ENCODE data around the gene TUBD1.
"Not testable (repeated sequence)": the region's sequence is repeated elsewhere in the genome, so short reads cannot be mapped to it uniquely, and the experiment has no call there.

TUBD1 gene, protein sequence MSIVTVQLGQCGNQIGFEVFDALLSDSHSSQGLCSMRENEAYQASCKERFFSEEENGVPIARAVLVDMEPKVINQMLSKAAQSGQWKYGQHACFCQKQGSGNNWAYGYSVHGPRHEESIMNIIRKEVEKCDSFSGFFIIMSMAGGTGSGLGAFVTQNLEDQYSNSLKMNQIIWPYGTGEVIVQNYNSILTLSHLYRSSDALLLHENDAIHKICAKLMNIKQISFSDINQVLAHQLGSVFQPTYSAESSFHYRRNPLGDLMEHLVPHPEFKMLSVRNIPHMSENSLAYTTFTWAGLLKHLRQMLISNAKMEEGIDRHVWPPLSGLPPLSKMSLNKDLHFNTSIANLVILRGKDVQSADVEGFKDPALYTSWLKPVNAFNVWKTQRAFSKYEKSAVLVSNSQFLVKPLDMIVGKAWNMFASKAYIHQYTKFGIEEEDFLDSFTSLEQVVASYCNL

DNA sequence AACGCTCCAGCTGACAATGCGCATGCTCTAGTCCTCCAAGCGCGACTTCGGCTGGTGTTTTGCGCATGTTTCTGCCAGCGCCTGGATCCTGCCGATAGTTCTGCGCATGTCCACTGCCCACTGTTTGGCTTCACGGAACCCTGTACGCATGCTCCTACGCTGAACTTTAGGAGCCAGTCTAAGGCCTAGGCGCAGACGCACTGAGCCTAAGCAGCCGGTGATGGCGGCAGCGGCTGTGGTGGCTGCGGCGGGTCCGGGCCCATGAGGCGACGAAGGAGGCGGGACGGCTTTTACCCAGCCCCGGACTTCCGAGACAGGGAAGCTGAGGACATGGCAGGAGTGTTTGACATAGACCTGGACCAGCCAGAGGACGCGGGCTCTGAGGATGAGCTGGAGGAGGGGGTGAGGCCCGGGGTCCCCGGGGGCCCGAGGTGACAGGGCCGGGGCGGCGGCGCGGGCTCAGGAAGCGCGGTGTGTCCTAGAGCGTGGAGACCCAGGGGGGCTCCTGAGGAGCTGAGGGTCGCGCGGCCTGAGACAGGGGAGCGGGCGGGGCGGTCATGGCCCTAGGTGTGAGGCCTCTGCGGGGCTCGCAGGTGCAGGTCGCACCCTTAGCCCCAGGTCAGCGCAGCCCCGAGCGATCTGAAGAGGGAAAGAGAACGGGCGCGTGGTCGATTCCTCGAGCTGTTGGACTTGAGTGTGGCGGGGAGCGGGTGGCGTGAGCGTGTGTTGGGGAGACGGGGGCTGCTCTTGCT is at the start of gene TUBD1, which contains the start of gene RPS6KB1:
Gene TUBD1 (minus strand): TSS at position 20 of the 752 bp plus-strand sequence. CDS start 1,941 bp downstream, outside the sequence.
Gene RPS6KB1 (plus strand): TSS at position 198 of the 752 bp plus-strand sequence. CDS start 64 bp downstream, at position 262.
- peak; percentile 86 to 97 (median 95) for DNase-seq (ENCODE audit: low read depth in 3 of 3)

DNA sequence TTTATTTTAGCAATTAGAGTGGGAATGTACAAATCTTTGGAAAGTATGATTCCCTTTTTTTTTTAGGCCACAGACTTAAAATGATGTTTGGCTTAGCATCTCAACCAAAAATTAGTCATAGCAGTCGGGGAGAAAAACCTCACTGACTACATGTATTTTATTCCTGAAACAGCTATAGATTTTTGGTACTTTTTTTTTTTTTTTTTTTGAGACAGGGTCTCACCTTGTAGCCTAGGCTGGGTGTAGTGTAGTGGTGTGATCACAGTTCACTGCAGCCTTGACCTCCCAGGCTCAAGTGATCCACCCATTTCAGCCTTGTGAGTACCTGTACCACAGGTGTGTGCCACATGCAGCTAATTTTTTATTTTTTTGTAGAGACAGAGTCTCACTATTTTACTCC is 48.4 kb upstream of the TUBD1 start:
- DNase-seq (ENCODE audit: low read depth in 3 of 3) = no peak

DNA sequence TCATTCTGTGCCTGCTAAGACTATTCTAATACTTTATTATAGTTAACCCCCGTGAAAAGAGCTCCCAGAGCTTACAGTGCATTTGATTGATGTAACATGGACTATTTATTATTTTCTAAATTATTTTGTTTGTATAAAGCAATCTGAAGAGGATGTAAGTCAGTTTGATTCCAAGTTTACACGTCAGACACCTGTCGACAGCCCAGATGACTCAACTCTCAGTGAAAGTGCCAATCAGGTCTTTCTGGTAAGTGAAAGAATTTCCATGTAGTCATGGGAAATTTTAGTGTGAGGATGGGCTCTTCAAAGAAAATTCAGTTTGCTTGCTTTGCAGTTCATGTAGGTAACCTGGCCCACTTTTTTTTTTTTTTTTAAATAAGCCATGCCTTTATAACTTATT is 48.0 kb upstream of the TUBD1 start:
- not testable (repeated sequence) for DNase-seq (ENCODE audit: low read depth in 3 of 3)

DNA sequence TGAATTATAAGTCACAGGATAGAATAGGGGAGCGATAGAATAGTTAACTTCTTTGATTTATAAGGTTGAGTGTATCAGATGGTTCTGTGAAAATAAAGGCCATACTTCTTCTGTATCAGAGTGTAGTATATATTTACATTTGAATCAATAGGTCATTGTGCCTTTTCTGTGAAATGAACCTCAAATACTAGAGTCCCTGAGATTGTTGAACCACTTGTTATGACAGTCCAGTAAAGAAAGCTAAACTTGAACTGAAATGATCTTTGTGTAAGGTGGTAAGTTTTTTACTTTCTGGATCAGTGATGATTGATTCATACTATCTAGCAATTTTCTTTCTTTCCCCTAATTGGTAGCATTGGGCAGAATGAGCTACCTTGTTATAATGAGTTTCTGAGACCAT is 40.6 kb upstream of the TUBD1 start:
- not testable (repeated sequence) for DNase-seq (ENCODE audit: low read depth in 3 of 3)

DNA sequence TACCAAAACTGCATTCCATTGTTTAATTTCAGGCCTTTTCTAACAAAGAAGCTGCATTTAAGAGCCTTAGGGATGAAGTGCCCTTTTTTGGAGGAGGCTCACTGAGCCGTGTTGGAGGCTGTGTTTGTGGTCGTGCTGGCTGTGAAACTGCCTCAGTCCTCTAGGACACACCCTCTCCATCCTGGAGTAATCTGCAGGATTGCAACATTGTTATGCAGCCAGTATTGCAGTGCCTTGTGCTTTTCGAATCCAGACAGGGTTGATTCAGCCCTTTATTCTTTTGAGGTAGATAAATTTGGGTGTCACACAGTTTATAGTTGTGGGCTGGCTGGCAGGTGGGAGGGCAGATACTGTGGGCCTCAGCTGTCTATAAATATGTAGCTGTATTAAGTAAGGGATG is 38.0 kb upstream of the TUBD1 start:
- DNase-seq (ENCODE audit: low read depth in 3 of 3) = not testable (repeated sequence)

DNA sequence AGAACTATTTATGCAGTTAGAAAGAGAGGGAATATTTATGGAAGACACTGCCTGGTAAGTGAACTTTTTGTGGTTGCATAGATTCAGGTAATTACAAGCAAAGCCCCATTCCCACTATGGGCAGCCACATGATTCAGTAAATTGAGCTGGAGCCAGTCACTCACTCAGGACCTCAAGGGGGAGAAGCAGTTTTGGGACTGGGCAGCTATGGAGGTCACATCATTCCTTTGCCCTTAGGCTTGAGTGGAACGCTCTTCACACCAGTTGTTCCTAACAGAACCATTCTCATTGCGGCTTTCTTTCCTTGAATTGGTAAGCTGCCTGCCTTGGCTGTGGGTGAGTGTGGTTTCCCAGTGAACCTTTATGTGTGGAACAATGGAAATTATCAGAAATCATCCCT is 37.4 kb upstream of the TUBD1 start:
- not testable (repeated sequence) for DNase-seq (ENCODE audit: low read depth in 3 of 3)

DNA sequence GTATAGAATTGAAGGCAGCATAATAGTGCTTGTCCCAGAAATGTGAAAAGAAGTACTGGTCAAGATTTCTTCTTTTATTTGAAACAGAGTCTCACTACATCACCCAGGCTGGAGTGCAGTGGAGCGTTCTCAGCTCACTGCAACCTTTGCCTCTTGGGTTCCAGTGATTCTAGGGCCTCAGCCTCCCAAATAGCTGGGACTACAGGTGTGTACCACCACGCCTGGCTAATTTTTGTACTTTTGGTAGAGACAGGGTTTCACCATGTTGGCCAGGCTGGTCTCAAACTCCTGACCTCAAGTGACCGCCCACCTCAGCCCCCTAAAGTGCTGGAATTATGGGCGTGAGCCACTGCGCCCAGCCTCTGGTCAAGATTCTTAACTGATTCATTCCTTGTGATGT is 27.9 kb upstream of the TUBD1 start:
- not testable (repeated sequence) for DNase-seq (ENCODE audit: low read depth in 3 of 3)

DNA sequence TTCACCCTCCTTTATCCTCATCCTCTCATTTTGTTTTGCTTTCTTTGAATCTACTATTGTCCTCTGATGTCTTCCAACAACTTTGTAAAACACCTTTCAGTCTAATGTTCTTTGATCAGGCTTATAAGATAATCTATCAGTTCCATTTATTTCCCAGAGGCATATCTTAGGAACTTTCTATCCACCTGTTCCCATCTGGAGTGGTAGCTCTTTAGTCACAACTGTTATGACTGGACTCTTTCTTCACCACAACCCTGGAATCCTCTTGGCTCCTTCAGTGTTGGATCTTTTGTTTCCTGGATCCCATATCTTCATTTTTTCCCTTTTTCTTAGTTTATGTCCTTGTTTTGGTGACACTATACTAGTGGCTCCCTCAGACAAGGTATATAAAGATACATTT is 23.7 kb upstream of the TUBD1 start:
- no peak for DNase-seq (ENCODE audit: low read depth in 3 of 3)

DNA sequence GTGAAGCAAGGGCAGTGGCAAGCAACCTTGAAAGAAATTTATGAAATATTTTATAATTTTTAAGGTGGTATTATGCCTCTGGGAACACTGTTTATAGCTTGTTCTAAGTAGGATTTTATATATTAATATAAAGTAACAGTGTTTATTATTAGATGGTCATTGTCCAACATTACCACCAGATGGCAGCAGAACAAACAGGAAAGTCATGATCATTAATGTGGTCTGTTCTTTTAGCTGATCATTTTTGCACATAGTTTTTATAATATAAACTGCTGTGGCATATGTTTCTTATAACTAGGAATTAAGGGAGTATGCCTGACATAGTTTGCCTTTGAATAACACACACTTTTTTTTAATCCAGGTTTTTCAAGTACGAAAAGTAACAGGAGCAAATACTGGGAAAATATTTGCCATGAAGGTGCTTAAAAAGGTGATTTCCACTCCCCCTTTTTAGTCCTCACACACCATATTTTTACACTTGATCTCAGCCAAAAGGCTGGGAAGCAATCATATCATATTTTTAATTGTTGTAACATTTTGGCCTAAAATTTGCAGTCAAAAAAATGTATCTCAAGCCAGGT is 21.6 kb upstream of the TUBD1 start:
- DNase-seq (ENCODE audit: low read depth in 3 of 3) = no peak

DNA sequence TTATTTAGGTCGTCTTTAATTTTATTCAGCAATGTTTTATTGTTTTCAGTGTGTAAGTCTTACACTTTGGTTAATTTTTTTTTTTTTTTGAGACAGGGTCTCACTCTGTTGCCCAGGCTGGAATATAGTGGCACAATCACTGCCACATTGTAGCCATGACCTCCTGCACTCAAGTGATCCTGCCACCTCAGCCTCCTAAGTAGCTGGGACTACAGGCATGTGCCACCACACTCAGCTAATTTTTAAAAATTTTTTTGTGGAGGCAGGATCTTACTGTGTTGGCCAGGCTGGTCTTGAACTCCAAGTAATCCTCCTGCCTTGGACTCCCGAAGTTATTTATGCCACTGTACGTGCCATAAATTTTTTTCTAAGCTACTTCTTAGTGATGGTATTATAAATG is 14.7 kb upstream of the TUBD1 start:
- no peak for DNase-seq (ENCODE audit: low read depth in 3 of 3)

DNA sequence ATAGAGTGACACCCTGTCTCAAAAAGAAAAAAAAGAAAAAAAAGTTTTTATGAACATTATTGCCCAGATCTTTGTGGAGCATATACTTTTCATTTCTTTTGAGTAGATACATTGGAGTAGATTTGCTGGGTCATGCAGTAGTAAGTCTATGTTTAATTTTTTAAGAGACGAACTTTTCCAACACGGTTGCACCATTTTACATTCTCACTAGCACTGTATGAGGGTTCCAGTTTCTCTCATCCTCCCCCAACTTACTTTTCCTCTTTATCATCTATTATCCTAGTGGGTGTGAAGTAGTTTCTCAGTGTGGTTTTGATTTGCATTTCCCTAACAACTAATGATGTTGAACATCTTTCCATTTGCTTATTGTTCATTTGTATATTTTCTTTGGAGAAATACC is 10.7 kb upstream of the TUBD1 start:
- no peak for DNase-seq (ENCODE audit: low read depth in 3 of 3)

DNA sequence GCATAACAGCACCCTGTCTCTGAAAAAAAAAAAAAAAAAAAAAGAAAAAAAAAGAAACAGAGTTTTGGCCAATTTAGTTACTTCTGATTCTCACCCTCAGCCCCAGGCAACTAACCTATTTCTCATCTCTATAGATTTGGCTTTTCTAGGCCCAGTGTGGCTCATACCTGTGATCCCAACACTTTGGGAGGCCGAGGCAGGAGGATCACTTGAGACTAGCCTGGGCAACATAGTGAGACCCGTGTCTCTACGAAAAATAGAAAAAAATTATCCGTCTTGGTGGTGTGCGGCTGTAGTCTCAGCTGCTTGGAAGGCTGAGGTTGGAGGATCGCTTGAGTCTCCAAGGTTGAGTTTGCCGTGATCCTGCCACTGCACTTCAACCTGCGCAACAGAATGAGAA is 8.9 kb upstream of the TUBD1 start:
- no peak for DNase-seq (ENCODE audit: low read depth in 3 of 3)

DNA sequence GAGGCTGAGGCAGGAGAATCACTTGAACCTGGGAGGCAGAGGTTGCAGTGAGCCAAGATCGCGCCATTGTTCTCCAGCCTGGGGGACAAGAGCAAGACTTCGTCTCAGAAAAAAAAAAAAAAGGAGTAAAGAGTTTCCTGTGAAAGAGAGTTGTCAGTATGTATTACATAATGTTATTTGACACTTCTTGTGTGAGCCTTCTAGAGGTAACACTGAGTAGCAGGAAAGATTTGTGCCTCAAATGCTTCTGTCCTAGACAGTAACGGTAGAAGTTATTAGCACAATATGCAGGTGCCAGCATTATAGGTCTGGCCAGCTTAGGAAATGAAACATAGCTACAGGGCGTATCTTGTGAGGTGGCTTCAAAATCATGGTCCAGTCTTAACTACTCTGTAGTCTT is 6.4 kb upstream of the TUBD1 start:
- no peak for DNase-seq (ENCODE audit: low read depth in 3 of 3)

DNA sequence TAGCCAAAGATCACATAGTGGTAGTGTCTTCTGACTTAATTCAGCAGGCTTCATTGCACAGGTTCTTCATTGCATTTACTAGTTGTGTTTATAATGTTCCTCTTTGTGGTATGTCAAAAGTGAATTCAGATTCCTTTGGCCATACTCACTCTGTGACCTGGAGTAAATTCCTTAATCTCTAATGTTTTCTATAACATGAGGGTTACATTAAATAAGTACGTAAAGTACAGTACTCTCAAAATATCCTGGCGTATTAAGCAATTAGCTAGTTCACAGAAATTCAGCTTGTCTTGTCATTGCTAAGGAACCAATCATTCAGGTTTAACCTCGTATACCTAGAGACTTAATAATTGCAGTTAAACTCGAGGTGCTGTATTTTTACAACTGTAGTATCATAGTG is 4.3 kb upstream of the TUBD1 start:
- no peak for DNase-seq (ENCODE audit: low read depth in 3 of 3)

DNA sequence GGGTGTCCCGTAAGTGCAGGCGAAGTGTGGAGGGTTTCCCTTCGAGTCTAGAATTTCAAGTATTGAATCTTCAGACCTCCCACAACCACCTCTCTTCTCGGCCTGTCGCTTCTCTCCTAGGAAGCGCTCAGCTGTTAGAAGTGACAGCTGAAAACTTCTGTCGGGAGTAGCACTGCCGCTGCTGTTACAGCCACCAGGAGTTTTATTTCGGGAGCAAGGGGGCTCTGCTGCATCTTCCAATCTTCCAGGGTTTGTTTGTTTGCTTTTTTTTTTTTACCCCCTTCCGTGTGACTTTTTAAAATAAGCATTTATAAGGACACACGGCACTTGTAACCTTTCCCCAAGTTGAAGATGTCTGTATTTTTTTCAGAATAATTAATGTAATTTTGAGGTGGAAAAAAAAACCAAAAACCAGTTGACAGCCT is 945 bp upstream of the TUBD1 start:
- no peak for DNase-seq (ENCODE audit: low read depth in 3 of 3)

DNA sequence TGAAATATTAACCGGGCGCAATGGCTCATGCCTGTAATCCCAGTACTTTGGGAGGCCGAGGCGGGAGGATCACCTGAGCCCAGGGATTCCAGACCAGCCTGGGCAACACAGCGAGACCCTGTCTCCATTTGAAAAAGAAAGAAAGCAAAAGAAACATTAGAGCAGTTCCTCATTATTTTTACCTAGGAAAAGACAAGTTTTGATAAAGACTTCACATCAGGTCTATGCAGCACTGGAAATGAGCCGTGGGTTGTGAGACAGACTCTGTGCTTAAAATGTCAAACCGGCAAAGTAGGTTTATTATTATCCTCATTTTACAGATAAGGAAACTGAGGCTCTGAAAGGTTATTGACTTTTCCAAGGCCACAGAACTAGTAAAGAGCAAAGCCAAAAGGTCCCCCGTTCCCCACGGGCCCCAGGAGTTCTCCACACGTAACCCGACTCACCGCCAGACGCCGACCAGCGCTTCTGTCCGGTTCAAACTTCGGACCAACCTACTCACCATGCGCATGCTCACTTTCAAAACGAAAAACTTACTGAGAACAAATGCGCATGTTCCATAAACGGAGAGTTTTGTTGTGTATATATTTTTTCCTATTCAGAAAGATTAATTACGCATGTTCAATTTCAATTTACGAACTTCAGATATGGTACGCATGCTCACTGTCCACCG is 356 bp downstream of the TUBD1 start:
- DNase-seq (ENCODE audit: low read depth in 3 of 3) = peak in 1 of 3 experiments; percentile 4

DNA sequence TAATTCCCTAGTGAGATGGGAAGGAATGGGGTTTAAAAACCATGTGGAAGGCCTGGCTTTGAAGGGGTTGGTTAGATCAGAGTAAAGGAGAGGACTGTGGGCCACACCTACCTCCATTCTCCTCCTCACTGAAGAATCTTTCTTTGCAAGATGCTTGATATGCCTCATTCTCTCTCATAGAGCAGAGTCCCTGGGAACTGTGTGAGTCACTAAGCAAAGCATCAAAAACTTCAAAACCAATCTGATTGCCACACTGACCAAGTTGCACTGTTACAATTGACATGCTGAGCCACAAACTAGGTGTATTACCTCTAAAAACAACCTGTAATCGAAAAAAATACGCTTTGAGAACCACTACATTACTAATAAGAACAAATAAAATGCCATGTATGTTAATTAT is 2.0 kb downstream of the TUBD1 start:
- DNase-seq (ENCODE audit: low read depth in 3 of 3) = no peak

DNA sequence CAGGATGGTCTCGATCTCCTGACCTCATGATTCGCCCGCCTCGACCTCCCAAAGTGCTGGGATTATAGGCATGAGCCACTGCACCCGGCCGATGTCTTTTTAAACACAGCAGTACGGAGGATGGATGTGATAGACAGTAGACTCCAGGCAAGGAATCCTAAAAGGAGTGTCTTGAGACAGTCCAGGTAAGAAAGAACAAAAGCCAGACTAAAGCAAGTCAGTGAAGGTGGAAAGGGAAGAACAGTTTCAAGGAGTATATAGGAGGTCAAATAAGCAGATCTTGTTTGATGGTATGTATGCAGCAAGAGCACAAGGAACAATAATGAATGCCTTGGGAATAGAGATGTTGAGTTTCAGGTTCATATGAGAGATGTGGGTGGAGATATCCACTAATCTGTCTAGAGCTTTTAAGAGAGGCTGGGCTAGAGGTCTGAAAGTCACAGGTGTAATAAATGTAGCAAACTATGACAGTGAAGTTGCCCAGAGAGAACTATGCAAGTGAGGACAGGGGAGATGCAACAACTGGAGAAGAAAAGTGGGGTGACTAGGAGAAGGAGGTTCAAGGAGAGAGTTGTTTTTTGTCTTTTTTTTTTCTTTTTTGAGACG is 4.5 kb downstream of the TUBD1 start:
- no peak for DNase-seq (ENCODE audit: low read depth in 3 of 3)

DNA sequence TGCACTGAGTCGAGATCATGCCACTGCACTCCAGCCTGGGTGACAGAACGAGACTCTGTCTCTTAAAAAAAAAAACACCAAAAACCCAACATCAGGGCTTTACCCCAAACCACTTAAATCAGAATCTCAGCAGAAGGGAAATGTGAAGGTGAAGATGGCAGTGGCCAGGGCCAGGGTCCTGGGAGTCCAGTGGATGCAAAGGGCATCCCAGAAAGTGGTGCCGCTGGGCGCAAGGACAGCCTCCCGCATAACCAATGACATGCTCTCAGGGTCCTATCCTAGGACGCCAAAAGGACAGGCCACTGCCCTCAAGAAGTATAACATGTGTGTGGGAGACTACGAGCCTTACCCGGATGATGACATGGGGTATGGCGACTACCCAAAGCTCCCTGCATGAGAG is 7.9 kb downstream of the TUBD1 start:
- no peak for DNase-seq (ENCODE audit: low read depth in 3 of 3)

DNA sequence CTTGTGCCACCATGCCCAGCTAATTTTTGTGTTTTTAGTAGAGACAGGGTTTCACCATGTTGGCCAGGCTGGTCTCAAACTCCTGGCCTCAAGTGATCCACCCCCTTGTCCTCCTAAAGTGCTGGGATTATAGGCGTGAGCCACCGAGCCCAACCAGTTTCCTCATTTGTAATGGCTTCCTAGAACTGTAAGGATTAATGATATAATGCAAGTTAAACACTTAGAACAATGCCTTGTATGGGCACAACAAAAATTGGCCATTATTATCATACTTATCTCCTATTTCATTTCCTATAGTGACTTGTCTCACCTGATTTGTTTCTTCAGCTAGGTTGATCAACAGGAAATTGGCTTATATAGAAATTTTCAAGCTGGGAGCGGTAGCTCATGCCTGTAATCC is 14.1 kb downstream of the TUBD1 start:
- no peak for DNase-seq (ENCODE audit: low read depth in 3 of 3)

DNA sequence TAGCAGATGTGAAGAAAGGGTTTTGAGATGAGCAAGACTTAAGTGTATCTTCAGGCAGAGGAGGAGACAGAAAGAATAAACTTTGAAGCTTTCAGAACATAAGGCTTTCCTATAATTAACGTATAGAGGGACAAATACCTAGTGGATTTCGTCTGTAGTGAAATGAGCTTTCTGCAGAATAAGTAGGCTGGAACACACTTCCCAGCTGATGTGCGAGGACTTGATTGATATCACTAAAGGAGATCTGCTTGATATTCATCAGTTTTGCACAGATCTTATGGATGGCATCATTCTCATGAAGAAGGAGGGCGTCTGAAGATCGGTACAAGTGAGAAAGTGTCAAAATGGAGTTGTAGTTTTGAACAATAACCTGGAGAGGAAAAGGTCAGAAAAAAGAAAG is 14.8 kb downstream of the TUBD1 start:
- no peak for DNase-seq (ENCODE audit: low read depth in 3 of 3)

DNA sequence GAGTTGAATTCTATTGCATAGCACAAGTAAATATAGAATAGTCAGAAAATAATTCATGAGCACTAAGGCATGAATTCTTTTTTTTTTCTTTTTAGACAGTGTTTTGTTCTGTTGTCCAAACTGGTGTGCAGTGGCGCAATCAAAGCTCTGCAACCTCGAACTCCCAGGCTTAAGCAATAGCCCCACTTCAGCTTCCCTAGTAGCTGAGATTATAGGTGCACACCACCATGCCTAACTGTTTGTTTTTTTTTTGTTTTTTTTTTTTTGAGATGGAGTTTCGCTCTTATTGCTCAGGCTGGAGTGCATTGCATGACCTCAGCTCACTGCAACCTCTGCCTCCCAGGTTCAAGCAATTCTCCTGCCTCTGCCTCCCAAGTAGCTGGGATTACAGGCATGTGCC is 16.6 kb downstream of the TUBD1 start:
- no peak for DNase-seq (ENCODE audit: low read depth in 3 of 3)

Measured in stimulated activated CD4-positive, alpha-beta T cell treated with anti-CD3 and anti-CD28 coated beads, TNF-alpha, amount 100 ng/mL, for 4 hours (primary cell).